A549 (cell line): Measurements from ENCODE around the gene CCDC127. TPM values are rescaled to one million over a fixed set of nuclear protein-coding genes. Genes with fewer than 3 reads are reported as not detected.

Experiments
- ATAC-seq, 2 experiments: fragments of 200-7000 bp in 1 of 2; fragments of >200 bp in 1 of 2; cut with Nextera tagmentation in 1 of 2; cut with Tn5 transposase in 1 of 2; 3 replicates each; pipeline versions ENCODE4 v1.8.0 to v1.9.1; 2018 to 2020; ENCODE audit warnings: mild to moderate bottlenecking in 1 of 2, moderate library complexity in 1 of 2
- CTCF ChIA-PET: fragments of 300-600 bp; sonication (Branson Sonifier 250); formaldehyde crosslinking; extraction: SDS; loops from one replicate; lab custom pipeline; 2021; ENCODE audit warnings: antibody characterized with exemption, inconsistent platforms; lab: Yijun Ruan, JAX
- POLR2A ChIA-PET: fragments of 350-600 bp; formaldehyde crosslinking; extraction: SDS; loops from one replicate; lab custom pipeline; 2021; ENCODE audit warnings: antibody characterized with exemption, inconsistent platforms; lab: Yijun Ruan, JAX
- DNase-seq, 2 experiments: peaks; one replicate each; pipeline versions ENCODE4 v3.0.0 to v3.0.0-alpha.2; 2011 to 2016; ENCODE audit warnings: low read depth in 1 of 2, low spot score in 1 of 2
- FAIRE-seq: peaks from 2 replicates; lab custom pipeline; 2011; peaks lifted over from hg19 to GRCh38; lab: Jason Lieb, UNC
- H3K27ac ChIP-seq, 2 experiments: fragments of >200 bp; sonication (Bioruptor Twin); formaldehyde crosslinking; 3 replicates each; pipeline ENCODE4 v1.5.1; 2016 to 2017
- H3K4me1 ChIP-seq: fragments of >200 bp; sonication (Bioruptor Twin); formaldehyde crosslinking; 3 replicates; pipeline ENCODE4 v1.6.1; 2016
- H3K4me2 ChIP-seq: fragments of >200 bp; sonication (Bioruptor Twin); formaldehyde crosslinking; 3 replicates; pipeline ENCODE4 v1.6.1; 2016
- H3K4me3 ChIP-seq: fragments of >200 bp; sonication (Bioruptor Twin); formaldehyde crosslinking; 3 replicates; pipeline ENCODE4 v1.5.1; 2016
- H3K9me3 ChIP-seq: fragments of >200 bp; sonication (Bioruptor Twin); formaldehyde crosslinking; 3 replicates; pipeline ENCODE4 v1.6.1; 2016
- CBX2 ChIP-seq: fragments of 200-600 bp; sonication (generic); IDR thresholded peaks from 2 replicates; pipeline ENCODE4 v1.6.1; 2016; ENCODE audit warnings: low read depth, mild to moderate bottlenecking, borderline replicate concordance
- CBX8 ChIP-seq: fragments of 200-600 bp; sonication (generic); IDR thresholded peaks from 2 replicates; pipeline ENCODE4 v1.6.1; 2016
- CEBPB ChIP-seq, 2 experiments: fragments of >200 bp in 1 of 2; sonication (Bioruptor Twin) in 1 of 2; formaldehyde crosslinking in 1 of 2; IDR thresholded peaks; 2 replicates each; pipeline ENCODE4 v1.6.1; 2012 to 2016
- EHF ChIP-seq: fragments of 250-450 bp; sonication (Bioruptor Pico); IDR thresholded peaks from 2 replicates; pipeline ENCODE4 v1.5.0; 2020; ENCODE audit warnings: mild to moderate bottlenecking
- EHMT2 ChIP-seq: fragments of 200-600 bp; sonication (generic); IDR thresholded peaks from 2 replicates; pipeline ENCODE4 v1.6.1; 2016; ENCODE audit warnings: antibody characterized with exemption, low read depth, mild to moderate bottlenecking, moderate library complexity
- EP300 ChIP-seq, 2 experiments: fragments of >200 bp; sonication (Bioruptor Twin); formaldehyde crosslinking; IDR thresholded peaks; 2 replicates in 1 of 2; 3 replicates in 1 of 2; pipeline ENCODE4 v1.6.1; 2016 to 2017
- FOXS1 ChIP-seq: fragments of 250-450 bp; sonication (Bioruptor Pico); IDR thresholded peaks from 2 replicates; pipeline ENCODE4 v1.5.0; 2020; ENCODE audit warnings: mild to moderate bottlenecking, moderate library complexity
- GATA3 ChIP-seq: IDR thresholded peaks from 2 replicates; pipeline ENCODE4 v1.6.1; 2012; ENCODE audit warnings: borderline replicate concordance
- HOXB13 ChIP-seq: fragments of 250-450 bp; sonication (Bioruptor Pico); IDR thresholded peaks from 2 replicates; pipeline ENCODE4 v1.5.0; 2020; ENCODE audit warnings: low read depth, mild to moderate bottlenecking, moderate library complexity
- JUN ChIP-seq, 2 experiments: fragments of >200 bp; sonication (Bioruptor Twin); formaldehyde crosslinking; IDR thresholded peaks; 2 replicates in 1 of 2; 3 replicates in 1 of 2; pipeline ENCODE4 v1.6.1; 2016 to 2017
- NFE2L2 ChIP-seq: fragments of 150-350 bp; conservative IDR thresholded peaks from 2 replicates; pipeline ENCODE4 v1.6.1; 2014; ENCODE audit warnings: low read length
- NPAS2 ChIP-seq: fragments of 250-450 bp; sonication (Bioruptor Pico); IDR thresholded peaks from 2 replicates; pipeline ENCODE4 v1.8.0; 2022; ENCODE audit warnings: mild to moderate bottlenecking, moderate library complexity, borderline replicate concordance
- POLR2AphosphoS2 ChIP-seq: conservative IDR thresholded peaks from 2 replicates; pipeline ENCODE4 v1.6.1; 2012; ENCODE audit warnings: low read length, improper control_type of control experiment, inconsistent platforms
- RAD21 ChIP-seq, 2 experiments: fragments of >200 bp in 1 of 2; sonication (Bioruptor Twin) in 1 of 2; formaldehyde crosslinking in 1 of 2; IDR thresholded peaks in 1 of 2; conservative IDR thresholded peaks in 1 of 2; 2 replicates in 1 of 2; 3 replicates in 1 of 2; pipeline ENCODE4 v1.6.1; 2012 to 2018; ENCODE audit warnings: inconsistent platforms in 1 of 2
- RARB ChIP-seq: fragments of 250-450 bp; sonication (Bioruptor Pico); IDR thresholded peaks from 2 replicates; pipeline ENCODE4 v1.8.0; 2021; ENCODE audit warnings: mild to moderate bottlenecking, moderate library complexity
- SMC3 ChIP-seq: fragments of >200 bp; sonication (Bioruptor Twin); formaldehyde crosslinking; IDR thresholded peaks from 3 replicates; pipeline ENCODE4 v1.6.1; 2018; ENCODE audit warnings: inconsistent platforms
- SREBF2 ChIP-seq: fragments of 450-650 bp; IDR thresholded peaks from 2 replicates; pipeline ENCODE4 v1.6.1; 2014; ENCODE audit warnings: mild to moderate bottlenecking, moderate library complexity
- TFCP2L1 ChIP-seq: fragments of 250-450 bp; sonication (Bioruptor Pico); IDR thresholded peaks from 2 replicates; pipeline ENCODE4 v1.5.0; 2021; ENCODE audit warnings: mild to moderate bottlenecking
- ZSCAN20 ChIP-seq: fragments of 250-450 bp; sonication (Bioruptor Pico); IDR thresholded peaks from 2 replicates; pipeline ENCODE4 v1.8.0; 2022; ENCODE audit warnings: mild to moderate bottlenecking, moderate library complexity
- WGBS: methylation state at CpG from one replicate; pipeline ENCODE4 v1.1.6; 2017; ENCODE audit errors: missing lambda C conversion rate; 5-methylcytosine and 5-hydroxymethylcytosine counted together
- polyA plus RNA-seq, 4 experiments: library from polyadenylated mRNA; depleted of rRNA in 3 of 4; stranded (reverse); fragments of >200 nt; fragmentation: RNase III in 1 of 4; extraction: RNeasy Plus Mini Kit Qiagen cat#74134 plus additional on column Dnase treatment in 1 of 4; gene quantifications; 2 replicates in 3 of 4; 3 replicates in 1 of 4; pipeline ENCODE4 v1.2.3, GENCODE V29; 2011 to 2017
- TF ChIP-seq, protein P1 (sequence below): fragments of 250-450 bp; sonication (Bioruptor Pico); IDR thresholded peaks from 2 replicates; pipeline ENCODE4 v1.5.0; 2020; ENCODE audit warnings: low read depth, mild to moderate bottlenecking, moderate library complexity
- TF ChIP-seq, protein P2 (sequence below): fragments of >200 bp; sonication (Bioruptor Twin); formaldehyde crosslinking; IDR thresholded peaks from 2 replicates; pipeline ENCODE4 v1.6.1; 2016
- TF ChIP-seq, protein P3 (sequence below): fragments of 150-350 bp; IDR thresholded peaks from 2 replicates; pipeline ENCODE4 v1.6.1; 2014; ENCODE audit warnings: low read depth, mild to moderate bottlenecking, low read length
- TF ChIP-seq, protein P4 (sequence below): IDR thresholded peaks from 2 replicates; pipeline ENCODE4 v1.6.1; 2012
- TF ChIP-seq, protein P5 (sequence below): fragments of 250-450 bp; sonication (Bioruptor Pico); IDR thresholded peaks from 2 replicates; pipeline ENCODE4 v1.5.0; 2021; ENCODE audit warnings: mild to moderate bottlenecking, moderate library complexity, borderline replicate concordance
- TF ChIP-seq, protein P6 (sequence below): fragments of >200 bp; sonication (Bioruptor Twin); formaldehyde crosslinking; IDR thresholded peaks from 3 replicates; pipeline ENCODE4 v1.5.1; 2016

The CCDC127 gene
- polyA plus RNA-seq, 2 of the 4 experiments (the other 2 are of a cell fraction), result 5.1 to 6.2 TPM

DNA sequence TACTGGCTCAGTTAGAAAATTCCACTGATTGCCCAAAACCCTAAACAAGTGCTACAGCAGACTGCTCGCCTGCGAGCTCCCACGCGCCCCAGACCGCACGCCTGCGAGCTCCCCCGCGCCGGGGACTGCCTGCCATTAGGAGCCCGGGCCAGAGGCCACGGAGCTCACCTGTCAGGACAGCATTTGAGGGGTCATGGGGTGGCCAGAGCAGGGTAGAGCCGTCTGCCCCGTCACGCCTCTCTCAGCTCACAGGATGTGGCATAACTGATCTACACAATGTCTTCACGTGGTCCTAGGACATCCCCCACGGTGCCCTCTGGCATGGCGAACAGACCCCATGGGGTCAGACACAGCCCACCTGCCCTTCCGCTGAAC, 55.8 kb downstream of the CCDC127 start:
- no peak overlapping the region for H3K27ac ChIP-seq
- FAIRE-seq (no peak), ATAC-seq (peak in 1 of 2 experiments; percentile 24; a peak in 2 of 6 replicates), DNase-seq (no peak)
- WGBS, result 74% methylated on average over 19 of the region's 19 CpGs
- no peaks in the 10 kb centered on the region for H3K9me3 ChIP-seq
- H3K4me2 ChIP-seq, result no peak overlapping the region
- TF ChIP-seq SMC3, result no peak
- TF ChIP-seq EHF, result no peak
- TF ChIP-seq, protein P1, sequence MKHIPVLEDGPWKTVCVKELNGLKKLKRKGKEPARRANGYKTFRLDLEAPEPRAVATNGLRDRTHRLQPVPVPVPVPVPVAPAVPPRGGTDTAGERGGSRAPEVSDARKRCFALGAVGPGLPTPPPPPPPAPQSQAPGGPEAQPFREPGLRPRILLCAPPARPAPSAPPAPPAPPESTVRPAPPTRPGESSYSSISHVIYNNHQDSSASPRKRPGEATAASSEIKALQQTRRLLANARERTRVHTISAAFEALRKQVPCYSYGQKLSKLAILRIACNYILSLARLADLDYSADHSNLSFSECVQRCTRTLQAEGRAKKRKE (CRISPR knock-in tag), result no peak
- TF ChIP-seq CEBPB (IDR thresholded peaks at IDR 0.05), result no peak
- no peak for TF ChIP-seq EP300 (IDR thresholded peaks at IDR 0.05)
- TF ChIP-seq CBX8, result no peak
- no peak for TF ChIP-seq RARB (CRISPR knock-in tag)
- TF ChIP-seq RAD21 (conservative IDR thresholded peaks at IDR 0.05 in 1 of 2, IDR thresholded peaks at IDR 0.05 in 1 of 2), result no peak
- TF ChIP-seq, protein P2, sequence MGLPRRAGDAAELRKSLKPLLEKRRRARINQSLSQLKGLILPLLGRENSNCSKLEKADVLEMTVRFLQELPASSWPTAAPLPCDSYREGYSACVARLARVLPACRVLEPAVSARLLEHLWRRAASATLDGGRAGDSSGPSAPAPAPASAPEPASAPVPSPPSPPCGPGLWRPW, result no peak
- TF ChIP-seq GATA3, result no peak
- ChIA-PET CTCF (interaction anchor here (0.6 to 1.4 kb wide), 3 partner anchors 10 to 26 kb away, joined by 3 to 4 read pairs (median 3); no protein-coding TSS in a partner anchor), POLR2A (no interaction called here)
- H3K4me3 ChIP-seq, result no peak overlapping the region
- no peaks in the 10 kb centered on the region for H3K4me1 ChIP-seq

DNA sequence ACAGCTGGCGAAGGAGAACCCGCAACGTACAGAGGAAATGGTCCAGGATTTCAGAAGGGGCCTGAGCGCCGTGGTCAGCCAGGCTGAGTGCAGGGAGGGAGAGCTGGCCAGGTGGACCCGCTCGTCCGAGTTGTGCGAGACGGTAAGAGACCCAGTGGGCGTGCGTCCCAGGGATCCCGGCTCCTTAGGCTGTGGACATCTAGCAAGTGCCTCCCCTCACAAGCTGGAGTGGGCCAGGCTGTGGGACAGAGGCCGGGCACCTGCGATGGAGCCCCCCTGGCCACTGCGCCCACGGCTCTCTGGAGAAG, 56.2 kb downstream of the CCDC127 start:
- Histone ChIP-seq H3K4me3 (no peak overlapping the region), H3K27ac (no peak overlapping the region), H3K4me1 (no peaks in the 10 kb centered on the region), H3K4me2 (no peak overlapping the region), H3K9me3 (no peaks in the 10 kb centered on the region)
- POLR2A ChIA-PET, result no interaction called here
- no peak for DNase-seq
- CTCF ChIA-PET, result interaction anchor here (0.6 to 1.1 kb wide), 2 partner anchors 9 to 12 kb away, joined by 3 read pairs; no protein-coding TSS in a partner anchor
- TF ChIP-seq, protein P3, sequence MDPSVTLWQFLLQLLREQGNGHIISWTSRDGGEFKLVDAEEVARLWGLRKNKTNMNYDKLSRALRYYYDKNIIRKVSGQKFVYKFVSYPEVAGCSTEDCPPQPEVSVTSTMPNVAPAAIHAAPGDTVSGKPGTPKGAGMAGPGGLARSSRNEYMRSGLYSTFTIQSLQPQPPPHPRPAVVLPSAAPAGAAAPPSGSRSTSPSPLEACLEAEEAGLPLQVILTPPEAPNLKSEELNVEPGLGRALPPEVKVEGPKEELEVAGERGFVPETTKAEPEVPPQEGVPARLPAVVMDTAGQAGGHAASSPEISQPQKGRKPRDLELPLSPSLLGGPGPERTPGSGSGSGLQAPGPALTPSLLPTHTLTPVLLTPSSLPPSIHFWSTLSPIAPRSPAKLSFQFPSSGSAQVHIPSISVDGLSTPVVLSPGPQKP, result no peak
- TF ChIP-seq NFE2L2 (no peak), SMC3 (no peak), POLR2AphosphoS2 (no peak), RAD21 (conservative IDR thresholded peaks at IDR 0.05 in 1 of 2, IDR thresholded peaks at IDR 0.05 in 1 of 2) (no peak), SREBF2 (no peak), EHMT2 (no peak), ZSCAN20 (no peak)
- TF ChIP-seq, protein P4, sequence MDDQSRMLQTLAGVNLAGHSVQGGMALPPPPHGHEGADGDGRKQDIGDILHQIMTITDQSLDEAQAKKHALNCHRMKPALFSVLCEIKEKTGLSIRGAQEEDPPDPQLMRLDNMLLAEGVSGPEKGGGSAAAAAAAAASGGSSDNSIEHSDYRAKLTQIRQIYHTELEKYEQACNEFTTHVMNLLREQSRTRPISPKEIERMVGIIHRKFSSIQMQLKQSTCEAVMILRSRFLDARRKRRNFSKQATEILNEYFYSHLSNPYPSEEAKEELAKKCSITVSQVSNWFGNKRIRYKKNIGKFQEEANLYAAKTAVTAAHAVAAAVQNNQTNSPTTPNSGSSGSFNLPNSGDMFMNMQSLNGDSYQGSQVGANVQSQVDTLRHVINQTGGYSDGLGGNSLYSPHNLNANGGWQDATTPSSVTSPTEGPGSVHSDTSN, result no peak
- WGBS, result 88% methylated on average over 17 of the region's 17 CpGs
- FAIRE-seq, result no peak
- ATAC-seq, result no peak

DNA sequence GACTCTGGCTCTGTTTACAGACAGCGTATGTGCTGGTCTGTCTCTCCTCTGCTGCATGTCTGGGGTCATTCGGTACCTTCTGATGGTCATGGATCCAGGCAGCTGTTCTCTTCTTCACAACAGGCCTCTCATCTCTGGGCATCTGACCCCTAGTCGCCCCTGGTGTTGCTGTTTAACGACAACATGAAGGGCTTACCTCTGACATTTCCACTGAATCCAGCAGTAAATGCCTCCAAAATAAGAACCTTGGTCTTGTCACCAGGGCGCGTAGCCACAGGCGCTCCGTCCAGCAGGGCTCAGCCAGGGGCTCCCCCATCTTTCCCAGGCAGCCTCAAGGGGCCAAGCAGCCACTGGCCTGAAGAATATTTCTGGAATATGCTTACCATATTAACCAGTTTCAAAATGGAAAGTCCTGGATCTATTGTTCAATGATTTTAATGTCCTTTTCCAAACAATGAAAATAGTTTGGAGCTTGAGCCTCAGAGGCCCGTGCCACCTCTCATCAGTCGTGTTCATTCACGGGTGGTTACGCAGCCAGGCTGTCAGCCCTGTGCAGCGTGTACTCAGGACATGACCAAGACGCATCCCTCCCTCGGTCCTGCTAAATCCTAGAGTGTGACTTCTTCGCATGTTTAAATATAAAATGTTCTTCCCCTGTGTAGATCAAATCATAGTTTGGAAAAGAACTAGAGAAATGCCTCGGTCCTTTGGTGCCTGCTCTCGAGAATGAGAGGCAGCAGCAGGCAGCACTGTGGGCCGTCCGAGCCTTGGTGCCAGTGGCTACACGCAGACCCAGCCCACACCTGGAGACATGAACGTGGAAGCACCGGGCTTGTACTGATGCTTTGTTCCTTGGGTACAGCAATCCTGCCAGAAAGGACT, 56.8 kb downstream of the CCDC127 start:
- no peak overlapping the region for H3K4me3 ChIP-seq
- no peak for DNase-seq
- CTCF ChIA-PET, result no interaction called here
- TF ChIP-seq NPAS2 (CRISPR knock-in tag) (no peak), TFCP2L1 (CRISPR knock-in tag) (no peak), CBX2 (no peak), HOXB13 (no peak), JUN (IDR thresholded peaks at IDR 0.05) (no peak), FOXS1 (CRISPR knock-in tag) (no peak), POLR2AphosphoS2 (no peak), EHF (no peak)
- TF ChIP-seq, protein P5, sequence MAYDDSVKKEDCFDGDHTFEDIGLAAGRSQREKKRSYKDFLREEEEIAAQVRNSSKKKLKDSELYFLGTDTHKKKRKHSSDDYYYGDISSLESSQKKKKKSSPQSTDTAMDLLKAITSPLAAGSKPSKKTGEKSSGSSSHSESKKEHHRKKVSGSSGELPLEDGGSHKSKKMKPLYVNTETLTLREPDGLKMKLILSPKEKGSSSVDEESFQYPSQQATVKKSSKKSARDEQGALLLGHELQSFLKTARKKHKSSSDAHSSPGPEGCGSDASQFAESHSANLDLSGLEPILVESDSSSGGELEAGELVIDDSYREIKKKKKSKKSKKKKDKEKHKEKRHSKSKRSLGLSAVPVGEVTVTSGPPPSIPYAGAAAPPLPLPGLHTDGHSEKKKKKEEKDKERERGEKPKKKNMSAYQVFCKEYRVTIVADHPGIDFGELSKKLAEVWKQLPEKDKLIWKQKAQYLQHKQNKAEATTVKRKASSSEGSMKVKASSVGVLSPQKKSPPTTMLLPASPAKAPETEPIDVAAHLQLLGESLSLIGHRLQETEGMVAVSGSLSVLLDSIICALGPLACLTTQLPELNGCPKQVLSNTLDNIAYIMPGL (CRISPR knock-in tag), result no peak
- TF ChIP-seq, protein P2, result no peak
- TF ChIP-seq, protein P6, sequence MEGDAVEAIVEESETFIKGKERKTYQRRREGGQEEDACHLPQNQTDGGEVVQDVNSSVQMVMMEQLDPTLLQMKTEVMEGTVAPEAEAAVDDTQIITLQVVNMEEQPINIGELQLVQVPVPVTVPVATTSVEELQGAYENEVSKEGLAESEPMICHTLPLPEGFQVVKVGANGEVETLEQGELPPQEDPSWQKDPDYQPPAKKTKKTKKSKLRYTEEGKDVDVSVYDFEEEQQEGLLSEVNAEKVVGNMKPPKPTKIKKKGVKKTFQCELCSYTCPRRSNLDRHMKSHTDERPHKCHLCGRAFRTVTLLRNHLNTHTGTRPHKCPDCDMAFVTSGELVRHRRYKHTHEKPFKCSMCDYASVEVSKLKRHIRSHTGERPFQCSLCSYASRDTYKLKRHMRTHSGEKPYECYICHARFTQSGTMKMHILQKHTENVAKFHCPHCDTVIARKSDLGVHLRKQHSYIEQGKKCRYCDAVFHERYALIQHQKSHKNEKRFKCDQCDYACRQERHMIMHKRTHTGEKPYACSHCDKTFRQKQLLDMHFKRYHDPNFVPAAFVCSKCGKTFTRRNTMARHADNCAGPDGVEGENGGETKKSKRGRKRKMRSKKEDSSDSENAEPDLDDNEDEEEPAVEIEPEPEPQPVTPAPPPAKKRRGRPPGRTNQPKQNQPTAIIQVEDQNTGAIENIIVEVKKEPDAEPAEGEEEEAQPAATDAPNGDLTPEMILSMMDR, result no peak
- TF ChIP-seq, all 56 proteins: peak for 0
- Histone ChIP-seq H3K27ac (no peak overlapping the region), H3K4me2 (no peak overlapping the region), H3K4me1 (no peaks in the 10 kb centered on the region), H3K9me3 (no peaks in the 10 kb centered on the region)
- 64% methylated on average over 23 of the region's 23 CpGs for WGBS
- ATAC-seq, result no peak
- POLR2A ChIA-PET, result no interaction called here
- no peak for FAIRE-seq
